HUDEP-2 (cell line): ENCODE data around the gene HSPB6.
A peak's percentile ranks its signal among the peaks of the same experiment; 100 is the strongest.
"Not testable (repeated sequence)": the region's sequence is repeated elsewhere in the genome, so short reads cannot be mapped to it uniquely, and the experiment has no call there.

Source experiments
- DNase-seq, 76 experiments: peaks; one replicate each; lab custom pipeline; 2025; ENCODE audit not compliant: unreplicated experiment in 76 of 76; lab: John Stamatoyannopoulos, UW

Gene HSPB6

DNA sequence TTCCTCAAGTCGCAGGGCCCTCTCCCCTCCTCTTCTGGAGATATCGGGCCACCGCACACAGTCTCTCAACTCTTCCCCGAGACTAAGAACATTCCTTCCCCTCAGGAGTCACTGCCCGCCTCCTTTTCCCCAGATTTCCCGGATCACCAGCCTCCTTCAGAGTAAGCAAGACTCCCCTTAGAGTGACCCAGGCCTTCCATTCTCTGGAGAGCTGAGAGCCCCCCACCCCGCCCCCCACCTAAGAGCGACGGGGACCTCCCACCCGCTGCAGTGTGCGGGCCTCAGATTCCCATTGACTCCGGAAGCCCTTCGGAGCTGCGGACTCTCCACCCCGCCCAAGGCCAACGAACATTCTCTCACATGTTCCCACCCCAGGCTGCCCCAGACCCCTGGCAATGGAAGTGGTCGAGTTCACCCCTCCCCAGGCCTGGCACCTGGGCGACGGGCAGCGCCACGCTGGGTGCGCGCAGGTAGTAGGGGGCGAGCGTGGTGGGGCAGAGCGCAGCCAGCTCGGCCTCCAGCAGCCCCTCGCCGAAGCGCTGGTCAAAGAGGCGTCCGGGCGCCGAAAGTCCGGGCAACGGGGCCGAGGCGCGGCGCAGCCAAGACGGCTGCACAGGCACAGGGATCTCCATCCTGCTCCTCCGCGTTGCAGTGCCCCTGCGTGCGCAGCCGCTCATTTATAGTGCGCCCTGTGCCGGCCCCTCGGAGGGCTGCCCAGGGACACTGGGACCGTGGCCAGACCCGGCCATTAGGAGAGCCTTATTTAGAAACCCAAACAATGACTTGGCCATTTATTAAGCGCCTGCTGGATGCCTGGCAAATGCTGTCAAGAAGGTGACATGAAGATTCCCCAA lies at the start of gene HSPB6:
TSS of gene HSPB6 (minus strand) at position 653 of the 854 bp plus-strand sequence. CDS start at position 632, 21 bp downstream.
- DNase-seq = no peak

GRCh38 chr19:35806597-35806996 lies 49.8 kb upstream of the HSPB6 start:
- no peak for DNase-seq

GRCh38 chr19:35805526-35806102 lies 48.8 kb upstream of the HSPB6 start:
- no peak for DNase-seq

DNA sequence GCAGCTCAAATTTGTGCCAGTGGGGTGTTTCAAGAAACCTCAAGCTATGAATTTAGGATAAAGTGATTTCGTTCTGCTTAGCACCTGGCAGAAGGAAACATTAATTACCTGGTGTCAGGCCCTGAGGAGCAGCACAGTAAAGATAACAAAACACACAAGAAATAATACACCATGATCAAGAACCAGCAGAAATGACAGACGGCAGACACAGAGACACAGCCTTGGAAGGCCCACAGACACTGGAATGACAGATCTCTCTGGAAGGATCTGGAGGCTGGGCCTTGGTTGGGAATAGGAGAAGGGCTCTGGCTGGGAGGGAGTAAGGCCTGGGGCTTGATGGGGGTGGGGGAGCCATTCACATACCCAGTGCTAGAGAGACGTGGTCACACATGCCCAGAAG lies 45.0 kb upstream of the HSPB6 start:
- DNase-seq = no peak

- peak in 61 of 76 experiments; percentile 18 to 90 (median 65) for DNase-seq
Observed at GRCh38 chr19:35797663-35798062, 40.8 kb upstream of the HSPB6 start.

DNA sequence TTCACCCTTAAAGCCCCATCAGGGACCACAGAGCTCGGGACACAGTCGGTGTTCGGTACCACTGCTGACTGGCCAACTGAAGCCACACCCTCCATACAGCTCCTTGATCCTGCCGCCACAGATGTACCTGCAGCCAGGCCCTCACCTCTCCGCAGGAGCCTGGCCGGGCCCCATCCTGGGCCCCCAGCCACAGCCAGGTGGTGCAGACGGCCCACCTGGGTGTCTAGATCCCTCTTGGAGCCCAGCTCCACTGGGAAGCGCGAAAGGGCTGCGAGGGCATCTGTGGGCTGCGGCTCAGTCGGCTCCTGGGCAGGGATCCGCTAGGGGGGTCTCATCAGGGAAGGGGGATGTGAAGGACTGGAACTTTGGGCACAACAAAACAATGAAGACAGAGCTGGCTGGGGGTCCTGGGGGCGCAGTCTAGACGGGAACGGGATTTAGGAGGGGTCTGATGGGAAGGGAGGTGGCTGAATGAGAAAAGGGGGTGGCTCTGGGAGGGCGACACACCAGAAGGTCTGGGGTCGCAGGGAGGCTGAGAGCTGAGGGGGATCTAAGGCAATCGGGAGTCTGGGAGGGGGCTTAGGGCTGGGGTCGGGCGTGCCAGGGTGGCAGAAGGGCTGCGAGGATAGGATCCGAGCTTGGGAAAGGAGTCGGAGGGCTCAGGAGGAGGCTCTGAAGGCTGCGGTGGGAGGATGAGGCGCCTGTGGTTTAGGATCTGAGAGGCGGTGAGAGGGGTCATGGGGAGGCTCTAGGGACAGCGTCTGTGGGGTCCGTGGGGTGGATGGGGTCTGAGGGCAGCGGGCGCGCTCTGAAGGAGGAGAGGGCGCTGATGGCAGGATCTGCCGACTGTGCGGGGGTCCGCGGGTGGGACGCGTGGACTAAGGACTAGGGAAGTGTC lies 40.1 kb upstream of the HSPB6 start:
- DNase-seq = no peak

DNA sequence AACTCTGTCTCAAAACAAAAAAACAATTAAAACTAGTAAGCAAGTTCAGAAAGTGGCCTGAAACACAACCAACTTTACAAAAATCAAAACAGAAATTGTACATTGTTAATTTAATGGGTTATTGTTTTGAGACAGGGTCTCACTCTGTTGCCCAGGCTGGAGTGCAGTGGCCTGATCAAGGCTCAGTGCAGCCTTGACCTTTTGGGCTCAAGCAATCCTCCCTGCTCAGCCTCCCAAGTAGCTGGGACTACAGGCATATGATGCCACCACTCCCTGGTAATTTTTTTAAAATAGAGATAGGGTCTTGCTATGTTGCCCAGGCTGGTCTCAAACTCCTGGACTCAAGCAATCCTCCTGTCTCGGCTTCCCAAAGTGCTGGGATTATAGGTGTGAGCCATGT lies 38.7 kb upstream of the HSPB6 start:
- not testable (repeated sequence) for DNase-seq

DNA sequence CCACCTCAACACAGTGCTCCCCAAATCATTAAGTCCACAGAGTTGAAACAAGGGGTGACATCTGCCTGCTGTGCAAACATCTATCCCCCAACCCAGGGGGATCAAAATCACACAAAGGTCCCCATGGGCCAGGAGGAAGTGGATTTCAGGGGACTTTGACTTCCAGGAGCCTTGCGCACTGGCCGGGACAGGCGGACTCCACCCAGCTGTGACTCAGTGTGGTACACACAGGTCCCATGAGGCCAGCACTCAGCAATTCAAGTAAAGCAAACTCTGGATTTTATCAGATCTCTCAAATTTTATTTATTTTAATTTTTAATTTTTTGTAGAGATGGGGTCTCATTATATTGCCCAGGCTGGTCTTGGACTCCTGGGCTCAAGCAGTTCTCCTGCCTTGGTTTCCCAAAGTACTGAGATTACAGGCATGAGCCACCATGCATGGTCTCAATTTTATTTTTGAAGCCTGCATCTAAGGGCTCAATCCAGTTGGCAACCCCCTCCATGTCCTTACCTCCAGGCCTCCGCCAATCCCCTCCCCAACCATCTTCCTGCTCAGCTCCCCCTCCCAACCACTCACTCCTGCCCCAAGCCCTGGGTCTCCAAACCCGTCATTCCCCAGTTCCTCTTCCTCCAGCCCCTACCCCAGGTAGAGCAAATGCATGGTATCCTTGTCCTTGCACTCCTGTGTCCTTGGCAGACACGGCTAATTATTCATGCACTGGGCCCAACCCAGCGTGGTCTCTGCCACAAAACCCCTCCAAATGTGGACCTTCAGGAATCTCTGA lies 36.7 kb upstream of the HSPB6 start:
- peak in 28 of 76 experiments; percentile 8 to 48 (median 27) for DNase-seq

- no peak for DNase-seq
Observed at GRCh38 chr19:35792888-35793287, 36.1 kb upstream of the HSPB6 start.

- DNase-seq = no peak
Observed at GRCh38 chr19:35792312-35792711, 35.5 kb upstream of the HSPB6 start.

GRCh38 chr19:35791814-35792279 lies 35.0 kb upstream of the HSPB6 start:
- no peak for DNase-seq

GRCh38 chr19:35790981-35791813 lies 34.4 kb upstream of the HSPB6 start:
- DNase-seq = peak in 3 of 76 experiments; percentile 7 to 21 (median 16)

DNA sequence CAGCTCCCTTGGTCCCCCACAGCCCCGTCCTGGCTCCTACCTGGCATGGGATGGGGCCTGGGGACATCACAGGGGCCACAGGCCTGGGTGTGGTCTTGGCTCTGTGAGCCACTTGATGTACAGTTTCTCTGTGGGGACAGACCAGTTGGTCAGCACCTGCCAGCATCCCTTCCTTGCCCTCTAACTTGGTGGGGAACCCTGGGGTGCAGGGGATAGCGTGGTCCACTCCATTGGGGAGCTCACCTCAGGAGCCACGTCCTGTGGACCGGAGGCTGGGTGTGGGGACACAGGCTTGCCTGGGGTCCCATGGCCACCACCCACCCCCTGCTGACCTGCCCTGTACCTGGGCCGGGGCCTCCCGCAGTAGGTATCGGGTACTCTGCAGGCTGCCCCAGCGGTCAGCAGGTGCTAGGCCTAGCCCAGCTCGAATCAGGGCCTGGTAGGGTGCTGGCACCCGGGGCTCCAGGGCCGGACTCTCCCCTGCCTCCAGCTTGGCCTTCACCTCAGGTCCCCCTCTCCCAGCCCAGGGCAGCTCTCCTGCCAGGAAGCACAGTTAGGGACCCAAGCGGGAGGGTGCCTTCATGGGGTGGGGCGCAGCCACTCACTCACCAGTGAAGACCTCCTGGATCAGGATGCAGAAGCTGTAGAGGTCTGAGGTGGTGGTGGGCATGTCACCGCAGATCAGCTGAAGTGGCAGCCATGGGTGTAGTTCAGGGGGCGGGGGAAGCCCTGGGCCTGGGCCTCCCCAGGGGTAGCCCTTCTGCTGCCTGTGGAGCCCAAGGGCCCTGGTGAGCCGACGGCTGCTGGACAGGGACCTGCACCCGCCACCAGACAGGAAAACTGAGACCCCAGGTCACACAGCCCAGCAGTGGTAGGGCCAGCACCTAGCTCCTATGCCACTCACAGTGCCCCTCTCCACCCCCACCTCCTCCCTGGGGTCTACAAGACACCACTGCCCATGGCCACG lies 33.4 kb upstream of the HSPB6 start:
- no peak for DNase-seq

- DNase-seq = no peak
Observed at GRCh38 chr19:35789195-35789977, 32.6 kb upstream of the HSPB6 start.

GRCh38 chr19:35788205-35788960 lies 31.6 kb upstream of the HSPB6 start:
- DNase-seq = no peak

- DNase-seq = no peak
Observed at GRCh38 chr19:35787227-35787799, 30.5 kb upstream of the HSPB6 start.
